T-helper 1 cell (primary cell): ENCODE results near the gene ZNF407.
A peak's percentile ranks its signal among the peaks of the same experiment; 100 is the strongest.

ENCODE experiments used
- DNase-seq, 5 donors: peaks; one replicate each; pipeline ENCODE4 v3.0.0-alpha.2; 2012 to 2020

Gene ZNF407

DNA sequence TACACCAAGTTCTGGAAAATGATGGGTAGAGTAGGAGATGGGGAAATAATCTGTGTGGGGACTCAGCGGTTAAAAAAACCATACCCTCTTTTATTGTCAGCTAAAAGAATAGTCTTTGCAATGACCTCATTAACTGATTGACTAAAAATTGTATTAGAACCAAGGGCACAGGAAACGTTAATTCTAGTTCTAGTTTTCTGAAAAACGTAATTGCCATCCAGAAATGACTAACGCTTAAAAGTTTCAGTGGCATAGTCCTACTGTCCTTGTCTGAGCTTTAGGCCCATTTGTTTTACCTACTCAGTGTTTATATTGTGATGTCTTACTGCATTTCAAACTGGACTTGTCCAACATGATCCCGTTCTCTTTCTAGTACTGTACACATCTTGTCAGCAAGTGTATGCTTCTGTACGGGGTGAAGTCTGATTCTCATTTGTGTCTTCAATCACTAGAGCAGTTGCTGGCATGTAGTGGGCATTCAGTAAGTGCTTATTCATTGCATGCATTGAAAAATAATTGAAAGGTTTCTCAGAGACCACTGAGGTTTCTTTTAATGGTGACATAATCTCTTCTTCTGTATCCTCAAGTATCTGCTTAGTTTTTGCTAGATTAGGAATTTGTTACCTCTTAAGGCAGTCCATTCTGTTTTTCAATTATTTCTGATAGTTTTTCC is 81.5 kb downstream of the ZNF407 start:
- peak in 1 of 5 donors; percentile 59 for DNase-seq

DNA sequence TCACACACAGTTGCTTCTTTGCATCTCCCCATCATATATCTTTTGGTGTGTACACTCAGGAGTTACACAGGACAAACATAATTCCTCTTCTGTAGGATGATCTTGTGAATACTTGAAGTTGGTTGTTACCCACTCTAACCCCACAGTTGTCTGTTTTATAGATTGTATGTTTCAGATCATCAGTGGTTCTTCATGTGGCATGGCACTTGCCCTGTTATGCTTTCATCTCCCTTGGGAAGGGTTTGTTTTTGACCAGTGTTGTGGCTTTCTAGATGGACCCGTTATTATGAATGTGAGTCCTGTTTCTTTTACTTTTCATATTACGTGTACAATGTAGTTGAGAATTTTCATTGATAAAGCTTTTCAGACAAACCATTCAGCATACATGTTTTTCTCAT is 82.0 kb downstream of the ZNF407 start:
- peak in 1 of 5 donors; percentile 5 for DNase-seq

DNA sequence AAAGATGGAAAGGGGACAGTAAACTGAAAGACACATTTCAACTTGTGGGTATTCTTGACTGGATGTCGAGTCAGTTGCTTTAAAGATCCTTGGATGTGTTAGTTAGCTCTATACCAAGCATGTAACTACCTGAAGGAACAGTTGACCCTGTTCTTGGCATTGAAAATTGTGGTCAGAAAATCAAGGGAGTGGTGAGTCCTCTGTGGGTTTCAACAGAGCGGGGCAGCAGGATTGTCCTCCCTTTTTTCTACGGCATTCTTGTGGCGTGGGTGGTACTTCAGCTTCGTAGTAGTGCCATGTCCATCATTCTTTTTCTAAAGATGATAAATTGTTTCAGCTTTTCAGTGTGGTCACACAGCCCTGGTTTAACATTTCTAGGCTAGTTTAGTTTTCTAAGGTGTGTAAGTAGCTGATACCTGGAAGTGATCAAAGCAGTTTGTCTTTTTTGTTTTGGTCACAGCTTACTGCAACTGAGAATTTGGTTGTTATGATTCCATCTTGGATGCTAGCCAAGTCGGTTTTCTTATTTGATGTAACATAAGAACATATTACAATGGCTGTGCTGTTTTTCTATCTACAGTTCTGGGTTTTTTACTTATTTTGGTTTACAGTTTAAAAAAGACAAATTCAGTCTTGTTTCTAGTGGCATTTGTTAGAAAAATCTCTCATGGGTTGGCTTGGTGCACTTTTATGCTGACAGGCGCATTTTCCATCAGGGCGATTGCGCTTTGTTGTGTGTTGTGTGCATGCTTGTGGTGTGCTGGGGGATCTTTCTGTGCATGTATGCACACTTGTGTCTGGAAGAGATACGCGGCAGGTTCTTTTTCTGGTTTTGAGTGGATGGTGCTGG is 84.7 kb downstream of the ZNF407 start:
- DNase-seq = no peak

DNA sequence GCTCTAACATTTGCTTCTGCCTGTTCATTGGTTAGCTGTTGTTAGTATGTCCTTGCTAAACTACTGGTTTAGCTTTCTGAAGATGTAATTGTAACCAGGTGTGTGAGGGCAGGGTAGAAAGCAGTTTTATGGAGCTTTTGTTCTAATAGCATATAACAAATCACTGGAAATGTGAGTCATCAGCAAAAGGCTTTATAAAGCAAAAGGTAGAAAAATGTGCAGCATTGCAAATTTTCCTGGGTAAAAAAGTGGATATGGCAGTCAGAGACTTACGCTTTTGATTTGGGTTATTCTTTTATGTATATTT is 85.3 kb downstream of the ZNF407 start:
- no peak for DNase-seq

DNA sequence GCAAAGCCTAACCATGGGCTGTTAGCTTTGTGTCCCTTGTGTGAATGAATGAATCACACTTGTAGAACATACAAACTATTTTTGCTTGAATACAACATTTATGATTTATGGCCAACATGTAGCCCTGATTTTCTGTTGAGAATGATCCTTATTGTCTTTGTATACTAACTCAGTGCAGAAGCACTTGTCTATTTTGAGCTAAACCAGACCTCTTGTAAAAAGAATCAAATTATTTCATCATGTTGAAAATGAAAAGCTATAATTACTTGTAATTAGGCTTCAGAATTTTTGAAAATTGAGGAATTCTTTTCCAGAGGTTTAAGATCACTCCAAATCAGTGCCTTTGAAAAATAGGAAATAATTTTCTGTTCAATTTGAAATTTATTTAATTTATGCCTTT is 85.9 kb downstream of the ZNF407 start:
- DNase-seq = no peak

DNA sequence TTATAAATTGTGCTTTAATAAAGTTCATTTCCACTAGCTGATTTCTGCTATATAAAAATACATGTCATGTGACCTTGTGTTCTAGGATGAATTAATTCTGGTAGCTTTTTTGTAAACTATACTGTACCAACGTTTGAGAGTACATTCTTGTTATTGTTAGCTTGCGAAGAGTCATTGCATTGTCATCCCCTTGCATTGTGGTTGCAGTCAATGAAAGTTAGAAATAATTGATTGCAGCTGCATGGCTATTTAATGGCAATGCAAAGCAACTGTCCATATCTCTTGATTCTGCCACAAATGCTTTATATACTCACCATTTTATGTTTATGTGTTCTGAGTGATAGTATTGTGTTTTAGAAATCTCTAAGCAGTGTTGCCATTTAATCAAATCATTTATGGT is 91.6 kb downstream of the ZNF407 start:
- no peak for DNase-seq

DNA sequence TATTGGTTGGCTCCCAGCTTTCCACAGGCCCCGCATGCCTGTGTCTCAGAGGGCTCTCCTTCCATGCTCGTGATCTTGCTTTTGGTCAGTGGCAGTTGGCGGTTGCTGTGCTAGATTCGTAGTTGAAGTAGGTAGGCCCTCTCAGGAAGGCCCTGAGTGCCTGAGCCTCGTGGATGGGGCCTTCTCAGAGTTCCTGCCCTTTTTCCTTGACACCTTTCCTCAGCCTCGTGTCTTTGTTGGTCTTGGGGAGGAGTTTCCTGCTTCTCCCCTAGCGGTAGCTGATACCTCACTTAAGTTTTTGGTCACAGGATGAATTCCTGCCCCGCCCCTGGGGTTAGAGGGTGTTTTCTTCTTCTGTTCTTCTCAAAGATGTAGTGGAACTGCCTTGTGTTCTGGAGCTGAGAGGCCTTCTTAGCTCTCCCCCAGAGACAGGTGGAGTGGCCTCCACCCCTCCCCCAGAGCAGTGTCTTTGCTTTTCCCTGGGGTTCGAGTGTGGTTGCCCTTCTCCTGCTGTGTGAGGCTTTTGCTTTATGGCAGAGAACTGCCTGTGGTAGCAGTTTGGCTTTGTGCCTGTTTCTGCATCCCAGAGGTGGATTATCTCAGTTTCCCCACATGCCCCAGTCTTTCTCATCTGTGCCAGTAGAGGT is 94.8 kb downstream of the ZNF407 start:
- no peak for DNase-seq

DNA sequence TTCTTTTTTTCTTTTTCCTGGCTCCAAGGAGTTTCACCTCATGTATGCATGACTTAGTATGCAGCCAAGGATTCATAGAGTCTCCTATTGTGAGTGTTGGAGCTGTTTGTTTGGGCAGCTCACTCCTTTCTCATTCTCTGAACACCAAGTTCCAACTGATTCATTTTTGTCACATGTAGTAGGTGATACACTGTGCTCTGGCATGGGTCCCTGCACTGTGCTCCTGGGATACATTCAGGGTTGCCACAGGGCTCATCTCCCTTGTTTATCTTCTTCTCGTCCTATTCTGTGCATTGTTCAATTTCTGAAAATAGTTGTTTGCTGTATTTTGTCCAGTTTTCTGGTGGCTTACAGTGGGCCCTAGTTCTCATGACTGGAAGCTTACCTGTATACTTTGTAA is 96.8 kb downstream of the ZNF407 start:
- DNase-seq = no peak

DNA sequence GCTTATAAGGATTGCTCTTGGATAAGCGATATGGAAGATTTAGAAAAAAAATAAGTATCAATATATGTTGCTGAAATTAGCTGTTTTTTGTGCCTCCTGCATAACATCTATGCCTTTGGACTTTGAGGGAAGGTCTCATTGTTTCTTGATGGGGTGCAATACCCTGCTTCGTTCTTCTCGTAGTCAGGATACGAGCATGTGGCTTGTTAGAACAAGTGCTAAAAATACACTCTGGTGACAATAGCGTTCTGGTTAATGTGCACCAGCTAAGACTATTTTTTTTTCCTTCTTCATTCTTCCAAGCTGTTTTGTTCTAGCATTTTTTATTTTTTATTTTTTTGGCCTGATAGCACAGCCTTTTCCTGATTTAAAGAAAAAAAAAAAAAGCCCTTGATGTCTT is 97.5 kb downstream of the ZNF407 start:
- DNase-seq = no peak

DNA sequence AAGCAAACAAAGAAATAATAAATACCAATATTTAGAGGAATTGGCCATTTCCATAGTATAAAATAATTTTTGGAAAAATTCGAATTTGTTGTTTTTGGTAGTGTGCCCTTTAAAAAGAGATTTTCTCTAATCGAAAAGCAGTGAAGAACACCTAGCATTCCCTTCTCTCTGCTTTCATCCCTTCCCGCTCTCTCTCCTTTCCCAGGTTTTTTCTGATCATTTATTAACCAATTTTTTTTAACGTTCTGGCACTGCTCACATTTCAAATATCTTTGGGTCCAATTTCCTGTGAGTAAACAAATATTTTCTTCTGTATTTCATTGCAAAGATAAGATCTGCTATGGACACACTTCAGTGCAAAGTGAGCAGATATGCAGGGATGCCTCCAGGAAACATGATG is 101.2 kb downstream of the ZNF407 start:
- no peak for DNase-seq

DNA sequence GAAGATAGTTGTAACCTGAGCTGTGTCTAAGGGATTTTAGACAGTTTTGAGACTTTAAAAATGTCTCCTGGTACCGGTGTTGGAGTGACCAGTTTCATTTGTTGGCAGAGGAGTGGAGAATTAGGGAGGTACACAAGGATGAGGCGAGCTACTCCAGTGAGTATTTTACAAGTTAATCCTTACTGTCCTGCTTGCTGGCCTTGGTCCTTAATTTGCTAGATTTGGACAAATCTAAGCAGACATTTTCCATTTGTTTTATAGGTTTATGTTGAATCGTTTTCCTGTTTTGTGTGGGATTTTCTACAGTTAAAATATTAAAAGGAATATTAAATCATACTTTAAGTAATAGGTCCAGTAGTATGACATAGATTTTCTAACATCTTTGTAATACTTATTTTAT is 101.8 kb downstream of the ZNF407 start:
- no peak for DNase-seq

DNA sequence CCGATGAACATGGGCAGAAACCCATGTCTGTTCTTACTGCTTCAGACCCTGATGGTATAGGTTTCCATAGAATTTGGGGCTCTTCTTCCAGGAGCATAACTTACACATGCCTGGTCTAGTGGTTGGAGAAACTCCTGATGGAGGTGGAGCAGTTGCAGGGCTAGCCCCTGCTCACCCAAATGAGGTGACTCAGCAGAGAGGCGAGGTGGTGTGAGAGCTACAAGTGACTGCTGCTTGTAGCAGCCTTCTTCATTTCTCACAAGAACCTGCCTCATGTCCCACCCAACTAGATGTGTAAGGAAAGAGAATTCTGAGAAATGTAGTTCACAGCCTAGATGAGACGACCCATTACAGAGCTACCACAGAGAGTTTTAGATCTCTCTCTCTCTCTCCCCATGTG is 105.3 kb downstream of the ZNF407 start:
- no peak for DNase-seq

DNA sequence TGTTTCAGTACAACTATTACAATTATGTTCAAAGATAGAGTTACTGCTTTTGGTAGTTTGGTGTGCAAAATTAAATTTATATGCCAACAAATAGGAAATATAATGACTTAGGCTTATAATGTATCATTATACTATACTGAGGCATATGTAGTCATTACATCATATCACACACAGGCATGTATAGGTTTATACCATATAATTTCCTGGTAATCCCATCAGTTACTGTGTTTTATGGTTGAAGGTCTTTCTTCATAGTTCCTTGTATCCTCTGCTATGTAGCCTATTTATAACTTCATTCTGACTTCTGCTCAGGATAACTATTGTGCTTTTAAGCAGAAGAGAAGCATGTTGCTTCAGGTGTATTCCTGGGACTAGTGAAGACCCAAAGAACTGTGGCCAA is 110.5 kb downstream of the ZNF407 start:
- DNase-seq = no peak

DNA sequence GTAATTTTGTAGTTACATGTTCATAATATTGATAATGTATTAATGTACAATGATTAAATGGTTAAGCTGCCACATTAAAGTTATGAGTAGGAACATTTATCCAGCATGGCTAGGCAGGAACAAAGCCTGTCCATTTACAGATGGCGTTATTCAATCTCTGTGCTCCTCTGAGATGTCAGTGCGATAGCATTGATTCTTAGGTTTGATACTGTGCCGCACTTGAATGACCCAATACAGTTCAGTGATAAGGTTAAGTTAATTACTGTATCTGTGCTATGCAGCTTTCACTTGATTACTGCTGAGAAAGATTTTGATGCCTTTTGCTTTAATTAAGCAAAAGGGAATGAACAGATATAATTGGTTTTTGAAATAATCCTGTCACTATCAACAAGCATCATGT is 111.8 kb downstream of the ZNF407 start:
- no peak for DNase-seq

DNA sequence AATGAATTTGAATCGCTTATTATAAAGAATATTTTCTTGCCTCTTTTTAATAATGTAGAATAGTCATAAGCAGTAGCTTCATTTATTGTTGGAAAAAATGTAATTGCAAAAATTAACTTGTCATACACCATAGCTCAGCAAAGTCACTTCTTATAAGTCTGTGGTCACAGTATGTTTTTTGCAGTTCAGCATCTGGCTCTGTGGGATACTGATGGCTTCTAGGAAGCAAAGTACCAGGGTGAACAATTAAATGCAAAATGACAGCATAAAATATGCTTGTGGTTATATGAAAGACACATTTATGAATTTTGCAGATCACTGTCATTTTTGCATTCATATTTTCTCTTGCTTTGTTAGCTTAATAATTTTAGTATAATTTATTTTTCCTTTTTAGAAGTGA is 116.5 kb downstream of the ZNF407 start:
- DNase-seq = no peak

DNA sequence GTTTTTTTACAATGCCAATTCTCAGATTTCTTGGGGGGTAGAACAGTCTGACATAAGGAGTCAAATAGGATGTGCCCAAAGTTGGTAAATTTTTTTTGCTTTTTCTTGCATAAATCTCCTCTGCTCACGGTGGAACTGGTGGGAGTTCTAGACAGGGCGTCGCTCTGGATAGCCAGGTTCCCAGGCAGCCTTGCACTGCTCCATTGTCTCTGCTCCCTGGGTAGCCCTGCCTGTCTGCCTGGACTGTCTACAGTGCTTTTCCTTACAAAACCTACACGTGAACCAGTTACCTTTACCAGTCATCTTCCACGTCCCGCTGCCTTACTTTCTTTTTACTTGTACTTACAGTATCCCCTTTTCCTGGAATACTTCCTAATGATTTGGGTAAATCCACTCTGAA is 117.1 kb downstream of the ZNF407 start:
- no peak for DNase-seq

DNA sequence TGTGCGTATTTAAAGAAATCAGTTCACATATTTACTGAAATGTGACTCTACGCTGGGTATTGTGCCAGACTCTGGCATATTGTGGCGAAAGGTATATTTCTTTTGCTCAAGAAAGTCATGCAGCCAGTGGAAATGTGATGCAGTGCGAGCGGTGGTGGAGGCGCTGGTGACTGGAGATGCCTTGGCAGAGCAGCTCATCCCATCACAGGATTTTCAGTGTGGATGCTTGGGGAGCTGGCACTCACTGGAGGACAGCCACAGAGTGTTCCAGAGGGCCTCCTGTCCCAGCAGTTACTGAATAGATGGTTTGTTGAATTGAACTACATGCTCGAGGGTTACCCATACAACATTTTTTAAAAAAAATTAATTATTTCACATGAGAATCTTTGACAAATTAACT is 117.6 kb downstream of the ZNF407 start:
- DNase-seq = no peak

DNA sequence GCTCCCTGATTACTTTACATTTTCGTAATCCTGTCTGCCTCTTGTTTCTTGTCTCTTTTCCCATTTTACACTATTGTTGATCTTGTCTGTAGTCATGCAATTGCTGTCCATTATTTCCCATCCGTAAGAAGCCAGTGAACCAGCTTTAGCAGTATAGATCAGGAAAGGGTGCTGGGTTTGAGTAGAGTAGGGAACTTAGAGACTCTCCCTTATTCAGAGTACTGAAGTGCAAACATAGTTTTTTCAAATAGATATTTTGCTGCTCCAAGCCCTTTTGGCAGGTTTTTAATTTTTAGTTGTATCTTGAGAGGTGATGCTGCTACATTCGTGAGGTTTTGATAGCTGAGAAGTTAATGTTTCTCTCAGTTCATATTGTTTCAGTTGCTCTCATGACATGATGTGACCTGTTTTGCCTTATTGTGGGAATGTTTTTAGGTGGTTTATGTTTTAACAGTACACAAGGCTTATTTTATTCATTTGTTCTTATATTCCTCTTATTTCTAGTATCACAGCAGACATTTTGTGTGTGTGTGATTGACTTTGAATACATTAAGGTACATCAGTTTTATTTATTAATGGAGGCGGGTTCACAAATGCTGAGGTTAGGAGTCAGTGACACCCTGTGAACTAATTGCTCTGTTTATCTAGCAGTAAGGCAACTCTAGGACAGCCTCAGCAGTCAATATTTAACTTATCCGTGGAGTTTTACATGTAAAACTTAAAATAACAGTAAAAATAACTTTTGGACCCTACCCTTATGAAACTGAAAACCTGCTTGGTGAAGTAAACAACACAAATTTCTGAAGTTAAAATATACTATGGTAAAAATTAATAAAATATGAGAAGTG is 118.4 kb downstream of the ZNF407 start:
- DNase-seq = no peak

DNA sequence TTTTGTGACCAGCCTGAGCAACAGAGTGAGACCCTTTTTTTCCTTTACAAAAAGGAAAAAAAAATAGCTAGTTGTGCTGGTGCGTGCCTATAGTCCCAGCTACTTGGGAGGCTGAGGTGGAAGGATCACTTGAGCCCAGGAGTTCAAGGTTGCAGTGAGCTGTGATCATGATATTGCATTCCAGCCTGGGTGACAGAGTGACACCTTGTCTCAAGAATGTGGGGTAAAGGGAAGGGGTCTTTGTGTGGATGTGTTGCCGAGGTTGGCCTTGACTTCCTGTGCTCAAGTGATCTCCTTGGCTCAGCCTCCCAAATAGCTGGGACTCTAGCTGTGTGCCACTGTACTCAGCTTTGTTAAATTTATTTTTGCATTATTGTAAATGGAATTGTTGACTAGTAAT is 120.6 kb downstream of the ZNF407 start:
- no peak for DNase-seq

DNA sequence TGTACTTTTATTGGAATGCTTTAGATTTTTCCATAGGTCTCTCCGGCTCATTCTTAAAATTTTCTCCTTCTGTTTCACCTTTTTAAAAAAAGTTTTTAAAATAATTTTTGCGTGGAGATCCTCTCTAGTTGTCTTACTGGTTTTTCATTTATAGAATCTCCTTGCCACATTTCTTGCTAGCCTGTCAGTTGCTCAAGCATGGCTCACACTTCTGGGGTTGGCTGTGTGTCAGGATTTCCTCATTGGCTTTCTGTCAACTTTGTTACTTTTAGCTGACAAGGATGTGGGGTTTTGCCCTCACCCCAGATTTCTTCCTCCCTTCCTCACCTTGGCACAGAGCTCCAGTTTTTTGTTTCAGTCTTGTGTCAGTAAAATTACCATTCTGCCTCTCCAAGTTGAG is 124.6 kb downstream of the ZNF407 start:
- no peak for DNase-seq

DNA sequence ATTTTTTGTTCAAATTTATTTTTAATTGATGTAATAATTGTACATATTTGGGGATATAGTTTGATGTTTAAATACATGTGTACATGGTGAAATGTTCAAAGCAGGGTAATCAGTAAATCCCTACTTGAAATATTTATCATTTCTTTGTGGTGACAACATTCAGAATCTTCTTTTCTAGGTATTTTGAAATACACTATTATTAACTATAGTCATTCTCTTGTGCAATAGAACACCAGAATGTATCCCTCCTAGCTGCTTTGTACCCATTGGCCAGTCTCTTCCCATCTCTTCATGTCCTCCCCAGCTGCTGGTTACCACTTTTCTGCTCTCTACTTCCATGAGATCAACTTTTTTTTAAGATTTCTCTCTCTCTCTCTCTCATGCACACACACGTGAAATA is 126.5 kb downstream of the ZNF407 start:
- DNase-seq = no peak

DNA sequence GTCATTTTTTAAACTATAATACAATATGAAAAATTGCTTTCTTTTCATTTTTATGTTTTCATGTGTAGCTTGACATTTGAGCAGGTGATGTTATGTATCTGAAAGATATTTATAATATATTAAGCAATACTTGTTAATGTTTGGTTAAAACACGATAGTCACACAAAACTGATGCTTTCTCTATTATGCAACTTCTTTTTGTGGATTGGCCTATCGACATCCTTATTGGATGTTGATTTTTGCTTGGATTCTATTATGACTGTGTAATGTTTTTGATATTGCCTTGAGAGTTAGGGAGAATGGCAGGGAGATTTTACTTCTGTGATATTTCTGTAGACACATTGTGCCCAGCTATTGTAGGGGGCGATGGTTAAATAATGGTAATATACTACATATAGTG is 128.0 kb downstream of the ZNF407 start:
- DNase-seq = no peak

DNA sequence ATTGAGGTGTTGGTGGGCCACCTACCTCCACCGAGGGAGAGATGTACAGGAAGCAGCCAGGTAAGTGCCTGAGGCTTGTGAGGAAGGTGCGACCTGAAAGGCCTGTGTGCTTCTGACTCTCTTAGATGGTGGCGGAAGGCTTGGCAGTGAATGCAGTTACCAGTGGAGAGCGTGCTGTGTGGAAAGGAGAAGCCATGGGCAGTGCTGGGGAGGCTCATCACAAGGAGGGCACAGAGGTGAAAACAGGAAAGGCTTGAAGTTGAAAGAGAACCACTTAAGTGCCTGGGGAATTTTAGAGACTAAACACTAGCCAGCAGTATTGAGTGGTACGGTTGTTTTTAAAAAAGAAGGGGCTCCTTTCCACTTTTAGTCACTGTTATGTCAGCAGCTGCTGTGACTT is 130.9 kb downstream of the ZNF407 start:
- no peak for DNase-seq
